PC-9 (cell line): ENCODE results near the gene GPSM1. TPM values are rescaled to one million over a fixed set of nuclear protein-coding genes. Genes with fewer than 3 reads are reported as not detected.

Experiments
- BruUV-seq: library from RNA; stranded (reverse); fragments of 400-500 nt; replicated peaks from 2 replicates; lab custom pipeline; 2021; lab: Mats Ljungman, UMichigan
- CTCF ChIA-PET: fragments of 300-600 bp; sonication (Branson Sonifier 250); formaldehyde crosslinking; loops from one replicate; lab custom pipeline; 2022; ENCODE audit warnings: antibody characterized with exemption; lab: Charles Lee
- POLR2A ChIA-PET: fragments of 300-600 bp; sonication (Branson Sonifier 250); formaldehyde crosslinking; loops from one replicate; lab custom pipeline; 2022; ENCODE audit warnings: antibody characterized with exemption; ENCODE audit not compliant: unreplicated experiment; lab: Charles Lee
- DNase-seq, 2 experiments: peaks; one replicate each; pipeline versions ENCODE4 v3.0.0 to v3.0.0-alpha.2; 2015 to 2022; ENCODE audit warnings: mixed read lengths in 1 of 2
- H2AFZ ChIP-seq: fragments of 200-600 bp; sonication (generic); 2 replicates; pipeline ENCODE4 v1.8.1; 2017; ENCODE audit warnings: antibody characterized with exemption
- H3F3A ChIP-seq: fragments of 200-600 bp; sonication (generic); 2 replicates; pipeline ENCODE4 v1.8.1; 2017; ENCODE audit warnings: antibody characterized with exemption, mild to moderate bottlenecking, low read depth; ENCODE audit not compliant: insufficient read depth
- H3K27ac ChIP-seq: fragments of 200-600 bp; sonication (generic); 2 replicates; pipeline ENCODE4 v1.6.1; 2016; ENCODE audit warnings: mixed run types
- H3K27me3 ChIP-seq: fragments of 200-600 bp; sonication (generic); 2 replicates; pipeline ENCODE4 v1.6.1; 2016; ENCODE audit warnings: low read depth, mixed run types; ENCODE audit not compliant: insufficient read depth
- H3K36me3 ChIP-seq: fragments of 200-600 bp; sonication (generic); 2 replicates; pipeline ENCODE4 v1.6.1; 2016; ENCODE audit warnings: low read depth, mixed run types
- H3K4me1 ChIP-seq: fragments of 200-600 bp; sonication (generic); replicated peaks from 2 replicates; pipeline ENCODE4 v1.6.1; 2016; ENCODE audit warnings: mixed run types; ENCODE audit not compliant: insufficient read depth
- H3K4me2 ChIP-seq: fragments of 200-600 bp; sonication (generic); 2 replicates; pipeline ENCODE4 v1.6.1; 2017; ENCODE audit warnings: mixed run types
- H3K4me3 ChIP-seq: fragments of 200-600 bp; sonication (generic); 2 replicates; pipeline ENCODE4 v1.6.1; 2016; ENCODE audit warnings: mixed run types
- H3K79me2 ChIP-seq: fragments of 200-600 bp; sonication (generic); 2 replicates; pipeline ENCODE4 v1.6.1; 2017; ENCODE audit warnings: low read depth, mixed run types
- H3K9me2 ChIP-seq: fragments of 200-600 bp; sonication (generic); 2 replicates; pipeline ENCODE4 v1.8.1; 2017; ENCODE audit warnings: mild to moderate bottlenecking; ENCODE audit not compliant: insufficient read depth
- H3K9me3 ChIP-seq: fragments of 200-600 bp; sonication (generic); 2 replicates; pipeline ENCODE4 v1.8.1; 2016; ENCODE audit warnings: low read depth; ENCODE audit not compliant: insufficient read depth
- H4K20me1 ChIP-seq: fragments of 200-600 bp; sonication (generic); 2 replicates; pipeline ENCODE4 v1.8.1; 2017; ENCODE audit not compliant: insufficient read depth
- EZH2 ChIP-seq: fragments of 200-600 bp; sonication (generic); IDR thresholded peaks from 2 replicates; pipeline ENCODE4 v1.8.0; 2017; ENCODE audit warnings: antibody characterized with exemption, low read depth
- intact Hi-C: fragments of 100-400 bp; cut with micrococcal nuclease; formaldehyde crosslinking; loops from one replicate; pipeline ENCODE4 v1.10.0; 2022; ENCODE audit not compliant: unreplicated experiment
- total RNA-seq: library from RNA; stranded (reverse); gene quantifications from 2 replicates; pipeline ENCODE4 v1.2.3, GENCODE V29; 2021
- TF ChIP-seq, protein P1 (sequence below): fragments of 200-600 bp; sonication (generic); conservative IDR thresholded peaks from 2 replicates; pipeline ENCODE4 v1.6.1; 2017; ENCODE audit warnings: mixed run types, antibody characterized with exemption, mild to moderate bottlenecking, moderate library complexity

The GPSM1 gene
- total RNA-seq, 1 experiment from 2014 or later = 5.5 TPM

DNA sequence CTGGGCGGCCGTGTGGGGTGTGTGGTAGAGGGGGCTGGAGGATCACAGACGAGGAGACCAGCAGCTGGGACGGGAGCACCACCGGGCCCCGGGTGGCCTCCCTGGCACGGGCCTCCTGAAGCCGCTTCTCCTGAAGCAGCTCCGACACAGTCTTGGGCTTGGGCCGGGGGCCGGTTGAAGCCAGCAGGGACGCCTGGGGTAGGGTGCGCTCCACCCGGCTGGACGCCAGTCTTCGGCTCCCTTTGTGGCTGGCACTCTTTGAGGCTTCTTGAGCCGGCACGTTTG lies 51.6 kb downstream of the GPSM1 start:
- BruUV-seq = no TSS peak
- H4K20me1 ChIP-seq = no peaks in the 10 kb centered on the region; the same call in 1 of the 2 replicates
- H3K36me3 ChIP-seq = no peaks in the 10 kb centered on the region
- H3K4me2 ChIP-seq = no peak overlapping the region
- H3K9me2 ChIP-seq = no peaks in the 10 kb centered on the region
- DNase-seq = no peak
- no peaks in the 10 kb centered on the region for H3K9me3 ChIP-seq
- H3K4me1 ChIP-seq = peaks cover 3% of the 10 kb centered on the region
- no peaks in the 10 kb centered on the region for H3K27me3 ChIP-seq
- POLR2A ChIA-PET = no interaction called here
- TF ChIP-seq, protein P1, sequence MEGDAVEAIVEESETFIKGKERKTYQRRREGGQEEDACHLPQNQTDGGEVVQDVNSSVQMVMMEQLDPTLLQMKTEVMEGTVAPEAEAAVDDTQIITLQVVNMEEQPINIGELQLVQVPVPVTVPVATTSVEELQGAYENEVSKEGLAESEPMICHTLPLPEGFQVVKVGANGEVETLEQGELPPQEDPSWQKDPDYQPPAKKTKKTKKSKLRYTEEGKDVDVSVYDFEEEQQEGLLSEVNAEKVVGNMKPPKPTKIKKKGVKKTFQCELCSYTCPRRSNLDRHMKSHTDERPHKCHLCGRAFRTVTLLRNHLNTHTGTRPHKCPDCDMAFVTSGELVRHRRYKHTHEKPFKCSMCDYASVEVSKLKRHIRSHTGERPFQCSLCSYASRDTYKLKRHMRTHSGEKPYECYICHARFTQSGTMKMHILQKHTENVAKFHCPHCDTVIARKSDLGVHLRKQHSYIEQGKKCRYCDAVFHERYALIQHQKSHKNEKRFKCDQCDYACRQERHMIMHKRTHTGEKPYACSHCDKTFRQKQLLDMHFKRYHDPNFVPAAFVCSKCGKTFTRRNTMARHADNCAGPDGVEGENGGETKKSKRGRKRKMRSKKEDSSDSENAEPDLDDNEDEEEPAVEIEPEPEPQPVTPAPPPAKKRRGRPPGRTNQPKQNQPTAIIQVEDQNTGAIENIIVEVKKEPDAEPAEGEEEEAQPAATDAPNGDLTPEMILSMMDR = no peak
- no peak for TF ChIP-seq EZH2
- H3K79me2 ChIP-seq = no peaks in the 10 kb centered on the region
- no peak overlapping the region for H3K27ac ChIP-seq
- CTCF ChIA-PET = no interaction called here
- intact Hi-C loops = no loop called here
- no peaks in the 10 kb centered on the region for H3F3A ChIP-seq
- no peak overlapping the region for H2AFZ ChIP-seq
- no peak overlapping the region for H3K4me3 ChIP-seq

DNA sequence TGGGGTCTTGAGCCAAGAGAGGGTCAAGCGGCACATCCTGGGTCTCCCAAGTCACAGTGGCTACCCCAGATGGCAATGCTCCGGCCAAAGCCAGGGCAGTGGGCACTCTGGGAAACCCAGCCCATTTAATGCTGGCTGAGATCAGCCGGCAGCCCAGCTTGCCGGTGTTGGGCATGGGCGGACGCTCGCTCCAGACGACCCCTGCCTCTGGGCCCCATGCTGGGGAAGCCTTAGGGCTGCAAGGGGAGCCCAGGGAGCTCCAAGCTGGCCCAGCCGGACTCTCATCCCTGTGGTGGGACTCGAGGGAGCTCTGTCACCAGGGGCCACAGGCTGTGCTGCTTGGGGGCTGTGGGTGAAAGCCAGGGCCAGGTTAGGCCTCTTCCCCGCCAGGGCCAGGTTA lies 52.1 kb downstream of the GPSM1 start:
- no peaks in the 10 kb centered on the region for H3K79me2 ChIP-seq
- H3K27ac ChIP-seq = no peak overlapping the region
- BruUV-seq = no TSS peak
- no peak overlapping the region for H2AFZ ChIP-seq
- DNase-seq = no peak
- H3K4me1 ChIP-seq = no peaks in the 10 kb centered on the region
- H4K20me1 ChIP-seq = no peaks in the 10 kb centered on the region; the same call in 1 of the 2 replicates
- TF ChIP-seq, protein P1 = no peak
- TF ChIP-seq EZH2 = no peak
- H3K4me2 ChIP-seq = no peak overlapping the region
- no peaks in the 10 kb centered on the region for H3K27me3 ChIP-seq
- no peaks in the 10 kb centered on the region for H3F3A ChIP-seq
- no peak overlapping the region for H3K4me3 ChIP-seq
- no peaks in the 10 kb centered on the region for H3K9me2 ChIP-seq
- ChIA-PET CTCF (no interaction called here), POLR2A (no interaction called here)
- intact Hi-C loops = no loop called here
- H3K9me3 ChIP-seq = no peaks in the 10 kb centered on the region
- no peaks in the 10 kb centered on the region for H3K36me3 ChIP-seq

DNA sequence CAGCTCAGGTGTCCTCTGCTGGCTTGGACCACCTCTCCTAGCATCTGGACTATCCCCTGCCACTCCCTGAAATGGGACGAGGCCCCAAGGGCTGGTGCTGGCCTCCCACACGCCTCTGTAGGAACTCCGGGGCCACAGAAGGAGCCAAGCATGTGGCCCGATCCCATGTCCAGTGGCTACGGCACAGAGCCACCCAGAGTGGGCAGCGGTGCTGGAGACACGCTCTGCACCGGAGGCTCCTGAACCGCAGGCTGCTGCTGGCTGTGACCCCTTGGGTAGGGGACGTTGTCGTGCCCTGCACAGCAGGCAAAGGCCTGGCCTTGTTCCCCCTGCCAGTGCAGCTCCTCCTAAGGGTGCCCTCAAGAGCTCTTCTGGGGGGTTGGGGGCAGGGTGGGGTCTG lies 52.6 kb downstream of the GPSM1 start:
- H3K4me1 ChIP-seq = no peaks in the 10 kb centered on the region
- H4K20me1 ChIP-seq = no peaks in the 10 kb centered on the region; the same call in 1 of the 2 replicates
- H3K9me3 ChIP-seq = no peaks in the 10 kb centered on the region
- H2AFZ ChIP-seq = no peak overlapping the region
- no peak for DNase-seq
- no peaks in the 10 kb centered on the region; the same call in 1 of the 2 replicates for H3K36me3 ChIP-seq
- no peaks in the 10 kb centered on the region for H3K27me3 ChIP-seq
- intact Hi-C loops = no loop called here
- no peak overlapping the region for H3K4me2 ChIP-seq
- no peaks in the 10 kb centered on the region for H3K79me2 ChIP-seq
- H3K27ac ChIP-seq = no peak overlapping the region
- BruUV-seq = no TSS peak
- no peaks in the 10 kb centered on the region for H3K9me2 ChIP-seq
- TF ChIP-seq EZH2 = no peak
- TF ChIP-seq, protein P1 = no peak
- ChIA-PET CTCF (no interaction called here), POLR2A (no interaction called here)
- no peak overlapping the region for H3K4me3 ChIP-seq
- no peaks in the 10 kb centered on the region for H3F3A ChIP-seq
